ENCODE measurements around the gene ALDH6A1.
A peak's percentile ranks its signal among the peaks of the same experiment; 100 is the strongest.
"Not testable (repeated sequence)": the region's sequence is repeated elsewhere in the genome, so short reads cannot be mapped to it uniquely, and the experiment has no call there.

ALDH6A1 gene

DNA sequence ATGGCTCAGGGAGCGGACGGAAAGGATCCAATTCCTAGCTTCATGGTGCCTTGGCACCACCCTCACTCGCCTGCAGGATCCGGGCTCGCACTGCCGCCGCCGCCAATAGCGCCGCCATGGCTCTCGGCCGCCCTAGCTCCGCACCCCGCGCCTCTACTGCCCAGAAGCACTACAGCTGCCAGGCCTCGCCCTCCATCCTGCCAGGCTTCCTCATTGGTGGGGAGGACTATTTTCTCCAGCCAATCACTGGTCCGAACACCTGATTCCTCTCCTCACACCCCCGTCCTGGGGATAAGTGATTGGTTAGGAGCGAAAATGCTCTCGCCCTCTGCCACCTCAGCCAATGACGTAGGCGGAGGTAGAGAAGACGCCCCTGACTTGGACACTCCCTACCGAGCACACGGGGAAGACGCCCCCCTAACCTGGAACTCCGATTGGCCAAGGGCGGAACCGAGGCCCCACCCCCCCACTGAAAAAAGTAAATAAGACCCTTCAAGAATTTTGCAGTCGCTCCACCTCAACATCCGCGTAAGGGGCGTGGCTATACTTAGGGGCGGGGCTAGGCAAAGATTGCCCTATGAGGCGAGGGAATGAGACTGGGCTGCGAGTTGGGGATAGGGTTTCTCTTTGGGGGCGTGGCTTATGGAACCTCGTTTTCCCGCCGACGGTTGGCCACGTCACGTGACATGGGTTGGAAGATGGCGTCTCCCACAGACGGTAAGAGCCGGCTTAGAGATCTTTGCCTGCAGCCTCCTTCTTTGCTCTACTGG, at the start of gene ALDH6A1, which contains the start of gene LIN52:
Gene ALDH6A1, minus strand, starts transcription at position 177 of the 770 bp plus-strand sequence. Its CDS starts 59 bp downstream, at position 118.
Gene LIN52, plus strand, starts transcription at position 680 of the 770 bp plus-strand sequence. Its CDS starts 19 bp downstream, at position 699.
- DNase-seq: peak; percentile 100

DNA sequence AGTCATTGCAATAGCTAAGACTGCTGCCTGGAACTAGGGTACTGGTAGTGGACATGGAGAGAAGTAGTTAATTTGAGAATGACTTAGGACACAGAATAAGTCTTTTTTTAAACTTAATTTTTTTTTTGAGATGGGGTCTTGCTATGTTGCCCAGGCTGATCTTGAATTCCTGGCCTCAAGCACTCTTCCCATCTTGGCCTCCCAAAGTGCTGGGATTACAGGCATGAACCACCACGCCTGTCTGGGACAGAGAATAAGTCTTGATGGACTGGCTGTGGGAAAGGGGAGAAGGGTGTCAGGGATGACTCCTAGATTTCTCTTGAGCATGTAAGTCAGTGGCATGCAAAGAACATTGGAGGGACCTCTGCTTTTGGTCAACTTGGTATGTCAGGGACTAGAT, 43.4 kb upstream of the ALDH6A1 start:
- DNase-seq: no peak

DNA sequence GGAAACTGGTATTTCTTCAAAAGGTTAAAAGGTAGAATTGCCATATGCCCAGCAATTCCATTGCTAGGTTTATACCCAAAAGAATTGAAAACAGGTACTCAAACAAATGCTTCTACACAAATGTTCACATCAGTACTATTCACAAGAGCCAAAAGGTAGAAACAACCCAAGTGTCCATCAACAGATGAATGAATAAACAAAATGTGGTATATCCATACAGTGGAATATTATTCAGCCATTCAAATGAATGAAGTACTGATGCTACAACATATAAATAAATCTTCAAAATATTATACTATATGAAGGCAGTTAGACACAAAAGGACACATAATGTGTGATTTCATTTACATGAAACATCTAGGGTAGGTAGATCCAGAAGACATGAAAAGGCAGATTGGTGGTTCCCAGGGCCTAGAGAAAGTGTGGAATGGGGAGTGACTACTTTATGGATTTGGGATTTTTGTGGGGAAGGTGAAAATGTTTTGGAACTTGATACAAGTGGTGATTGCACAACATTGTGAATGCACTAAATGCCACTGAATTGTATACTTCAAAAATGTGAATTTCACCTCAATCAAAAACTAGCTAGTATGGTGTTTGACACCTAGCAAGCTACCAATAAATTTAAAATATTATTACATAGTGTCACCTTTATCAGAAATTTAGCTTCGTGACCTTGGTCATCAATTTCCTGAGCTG, 42.2 kb upstream of the ALDH6A1 start:
- no peak for DNase-seq

DNA sequence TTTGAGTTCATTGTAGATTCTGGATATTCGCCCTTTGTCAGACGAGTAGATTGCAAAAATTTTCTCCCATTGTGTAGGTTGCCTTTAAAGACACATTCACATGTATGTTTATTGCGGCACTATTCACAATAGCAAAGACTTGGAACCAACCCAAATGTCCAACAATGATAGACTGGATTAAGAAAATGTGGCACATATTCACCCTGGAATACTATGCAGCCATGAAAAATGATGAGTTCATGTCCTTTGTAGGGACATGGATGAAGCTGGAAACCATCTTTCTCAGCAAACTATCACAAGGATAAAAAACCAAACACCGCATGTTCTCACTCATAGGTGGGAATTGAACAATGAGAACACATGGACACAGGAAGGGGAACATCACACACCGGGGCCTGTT, 41.2 kb upstream of the ALDH6A1 start:
- DNase-seq: not testable (repeated sequence)

DNA sequence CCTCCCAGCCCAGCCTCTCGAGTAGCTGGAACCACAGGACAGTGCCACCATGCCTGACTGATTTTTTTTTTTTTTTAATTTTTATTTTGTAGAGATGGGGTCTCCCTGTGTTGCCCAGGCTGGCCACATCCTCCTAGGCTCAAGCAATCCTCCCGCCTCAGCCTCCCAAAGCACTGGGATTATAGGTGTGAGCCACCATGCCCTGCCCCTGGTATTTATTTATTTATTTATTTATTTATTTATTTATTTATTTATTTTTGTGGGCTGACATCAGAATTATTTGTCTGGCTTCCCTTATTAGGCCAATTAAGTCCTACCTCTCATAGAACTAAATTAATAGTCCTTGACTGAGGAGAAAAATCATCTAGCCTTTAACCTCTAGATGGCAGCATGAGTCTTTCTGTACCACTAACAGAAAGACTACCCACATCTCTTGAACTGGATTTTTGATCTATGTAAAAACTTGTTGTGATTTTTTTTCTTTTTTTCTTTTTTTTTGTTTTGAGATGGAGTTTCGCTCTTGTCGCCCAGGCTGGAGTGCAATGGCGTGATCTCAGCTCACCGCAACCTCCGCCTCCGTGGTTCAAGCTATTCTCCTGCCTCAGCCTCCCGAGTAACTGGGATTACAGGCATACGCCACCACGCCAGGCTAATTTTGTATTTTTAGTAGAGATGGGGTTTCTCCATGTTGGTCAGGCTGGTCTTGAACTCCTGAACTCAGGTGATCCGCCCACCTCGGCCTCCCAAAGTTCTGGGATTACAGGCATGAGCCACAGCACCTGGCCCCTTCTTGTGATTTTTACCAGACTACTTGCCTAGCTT, 27.4 kb upstream of the ALDH6A1 start:
- not testable (repeated sequence) for DNase-seq

DNA sequence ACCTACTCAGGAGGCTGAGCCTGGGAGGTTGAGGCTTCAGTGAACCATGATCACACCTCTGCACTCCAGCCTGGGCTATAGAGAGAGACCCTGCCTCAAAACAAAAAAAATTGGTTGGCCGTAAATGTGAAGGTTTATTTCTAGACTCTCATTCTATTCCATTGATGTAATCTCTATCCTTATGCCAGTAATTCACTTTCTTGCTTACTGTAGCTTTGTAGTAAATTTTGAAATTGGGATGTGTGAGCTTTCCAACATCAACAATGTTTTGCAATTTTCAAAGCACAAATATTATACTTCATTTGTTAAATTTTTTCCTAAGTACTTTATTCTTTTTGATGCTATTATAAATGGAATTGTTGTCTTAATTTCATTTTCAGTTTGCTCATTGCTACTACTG, 25.1 kb upstream of the ALDH6A1 start:
- no peak for DNase-seq

DNA sequence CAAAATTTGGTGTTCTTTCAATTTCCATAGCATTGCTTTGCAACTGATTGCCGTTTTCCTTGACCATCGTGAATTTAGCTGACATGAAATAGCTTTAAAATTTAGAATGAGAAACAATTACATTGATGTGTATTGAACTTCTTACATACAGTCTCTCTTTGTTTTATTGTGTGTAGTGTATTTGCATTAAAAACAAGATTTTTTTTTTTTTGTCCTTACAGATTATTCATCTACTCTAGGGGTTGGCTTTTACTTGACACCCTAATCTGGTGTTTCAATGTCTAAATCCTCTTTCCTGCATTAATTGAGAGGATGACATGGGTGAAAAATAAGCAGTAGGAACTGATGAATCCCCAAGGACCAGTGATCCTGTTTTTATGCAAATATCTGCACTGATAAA, 21.1 kb upstream of the ALDH6A1 start:
- no peak for DNase-seq

DNA sequence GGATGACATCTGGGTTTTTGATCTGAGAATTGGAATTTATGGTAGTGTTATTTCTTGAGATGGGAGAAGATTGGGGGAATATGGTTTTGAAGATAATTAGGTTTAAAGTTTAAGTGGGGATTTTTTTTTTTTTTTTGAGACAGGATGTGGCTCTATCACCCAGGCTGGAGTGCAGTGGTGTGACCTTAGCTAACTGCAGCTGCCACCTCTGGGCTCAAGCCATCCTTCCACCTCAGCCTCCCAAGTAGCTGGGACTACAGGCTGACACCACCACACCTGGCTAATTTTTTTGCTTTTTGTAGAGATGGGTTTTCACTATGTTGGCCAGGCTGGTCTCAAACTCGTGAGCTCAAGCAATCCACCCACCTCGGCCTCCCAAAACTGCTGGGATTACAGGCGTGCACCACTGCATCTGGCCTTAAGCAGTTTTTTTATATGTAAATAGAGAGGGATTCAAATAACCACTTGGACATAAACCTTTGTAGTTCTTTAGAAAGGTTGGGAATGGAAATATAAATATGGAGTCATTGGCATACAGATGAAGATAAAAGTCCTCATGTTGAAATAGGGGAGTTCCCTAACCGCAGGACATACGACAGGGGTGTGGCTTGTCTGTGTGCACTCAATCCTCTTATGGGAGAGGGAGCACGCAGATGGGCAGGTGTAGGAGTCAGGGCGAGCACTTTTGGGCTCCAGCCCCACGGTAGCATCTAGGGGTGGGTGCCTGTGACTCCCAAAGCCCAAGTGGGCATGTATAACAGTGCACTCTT, 5.2 kb upstream of the ALDH6A1 start:
- DNase-seq: no peak

DNA sequence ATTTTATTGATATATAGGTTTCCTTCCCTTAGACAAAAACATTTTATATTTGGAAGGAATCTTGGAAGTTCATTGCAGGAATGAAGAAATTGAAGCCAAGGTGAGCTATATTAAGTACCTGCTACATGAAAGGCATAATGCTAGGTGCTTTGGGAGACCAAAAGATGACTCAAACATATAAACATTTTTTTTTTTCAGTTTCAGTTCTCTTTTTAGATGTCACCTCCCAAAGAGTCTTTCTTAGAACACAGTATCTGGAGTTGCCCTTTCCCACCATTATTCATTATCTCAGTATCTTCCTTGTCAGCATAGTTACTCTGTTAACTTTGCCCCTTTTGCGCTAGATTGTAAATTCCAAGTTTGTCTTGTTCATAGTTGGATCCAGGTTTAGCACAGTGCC, 1.6 kb upstream of the ALDH6A1 start:
- no peak for DNase-seq

DNA sequence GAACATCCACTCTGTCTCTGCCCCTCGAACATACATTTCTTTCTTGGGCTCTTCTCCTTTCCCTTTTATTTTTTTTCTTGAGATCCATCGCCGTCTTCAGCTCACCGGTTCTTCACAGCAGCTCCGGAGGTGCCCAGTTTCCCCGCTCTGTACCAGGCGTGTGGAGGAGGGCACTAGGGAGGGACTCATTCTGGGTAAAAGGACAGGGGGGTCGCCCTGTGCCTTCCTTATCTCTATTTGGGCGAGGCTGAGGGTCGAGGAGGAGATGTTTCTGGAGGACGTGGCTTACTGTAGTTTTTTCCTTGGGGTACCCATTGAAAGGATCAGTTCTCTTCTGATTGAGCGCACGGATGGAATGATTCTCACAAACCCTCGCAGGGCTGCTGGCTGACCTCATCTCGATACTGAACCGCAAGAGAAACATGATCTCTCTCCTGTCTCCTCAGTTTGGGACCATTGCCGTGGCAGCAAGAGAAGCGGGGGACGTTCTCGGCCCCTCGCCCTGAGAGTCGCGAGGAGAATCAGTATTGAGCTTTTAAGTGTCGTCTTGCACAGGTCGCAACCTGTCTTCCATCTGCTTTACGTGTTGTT, 889 bp upstream of the ALDH6A1 start:
- no peak for DNase-seq

DNA sequence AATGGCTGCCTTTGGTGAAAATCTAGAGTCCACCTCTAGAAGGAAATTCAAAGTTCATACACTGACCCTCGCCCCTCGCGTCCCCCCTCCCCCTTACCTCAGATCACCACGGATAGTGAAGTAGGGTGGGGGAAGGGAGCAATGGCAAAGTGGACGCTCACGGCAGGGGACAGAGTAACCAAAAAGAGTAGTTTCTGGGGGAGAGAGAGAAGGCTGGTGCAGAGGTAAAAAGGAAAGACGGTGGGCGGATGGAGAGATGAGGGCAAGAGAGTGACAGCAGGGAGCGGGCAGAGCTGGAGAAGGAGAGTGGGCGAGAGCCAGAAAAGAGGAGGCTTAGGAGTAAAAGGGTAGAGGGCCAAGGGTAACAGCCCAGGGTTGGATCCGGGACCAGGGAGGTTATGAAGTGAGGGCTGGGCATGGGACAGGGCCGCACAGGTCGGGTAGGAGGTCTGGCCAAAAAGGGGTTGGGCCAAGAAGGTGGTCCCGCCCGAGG, 423 bp downstream of the ALDH6A1 start:
- no peak for DNase-seq

DNA sequence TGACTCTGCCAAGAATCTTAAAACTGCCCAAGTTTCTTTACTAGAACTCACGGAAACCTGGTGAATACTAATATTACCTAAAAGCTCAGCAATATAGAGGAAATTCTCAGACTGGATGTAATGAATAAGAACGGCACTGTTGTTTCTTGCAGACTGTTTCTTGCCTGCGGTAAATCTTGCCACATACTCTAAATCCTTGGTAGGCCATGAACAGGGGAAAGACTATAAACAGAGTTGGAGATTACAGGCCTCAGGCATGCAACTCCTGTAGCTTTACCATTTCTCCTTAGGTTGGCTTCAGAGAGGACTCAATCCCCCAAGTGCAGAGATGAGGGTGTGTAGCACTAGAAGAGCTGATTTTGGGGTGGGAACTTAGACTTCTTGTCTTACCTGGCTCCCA, 1.1 kb downstream of the ALDH6A1 start:
- no peak for DNase-seq

DNA sequence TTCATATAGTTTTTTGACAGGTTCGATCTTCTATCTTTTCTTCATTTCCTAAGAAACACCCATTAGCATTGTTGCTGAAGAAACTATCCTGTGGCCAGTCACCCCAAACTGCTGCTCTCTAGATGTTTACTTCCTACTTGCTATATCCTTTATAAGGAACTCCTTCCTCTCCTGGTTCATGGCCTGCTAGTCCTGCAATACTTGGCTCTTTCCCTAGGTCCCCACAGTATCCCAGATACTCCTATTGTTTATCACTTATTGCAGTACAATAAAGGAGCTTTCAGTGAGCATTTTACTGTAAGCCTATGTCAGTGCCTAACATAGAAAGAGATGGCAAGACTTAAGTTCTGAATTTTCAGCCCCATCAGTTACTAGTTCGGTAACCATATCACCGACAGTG, 2.8 kb downstream of the ALDH6A1 start:
- DNase-seq: no peak

DNA sequence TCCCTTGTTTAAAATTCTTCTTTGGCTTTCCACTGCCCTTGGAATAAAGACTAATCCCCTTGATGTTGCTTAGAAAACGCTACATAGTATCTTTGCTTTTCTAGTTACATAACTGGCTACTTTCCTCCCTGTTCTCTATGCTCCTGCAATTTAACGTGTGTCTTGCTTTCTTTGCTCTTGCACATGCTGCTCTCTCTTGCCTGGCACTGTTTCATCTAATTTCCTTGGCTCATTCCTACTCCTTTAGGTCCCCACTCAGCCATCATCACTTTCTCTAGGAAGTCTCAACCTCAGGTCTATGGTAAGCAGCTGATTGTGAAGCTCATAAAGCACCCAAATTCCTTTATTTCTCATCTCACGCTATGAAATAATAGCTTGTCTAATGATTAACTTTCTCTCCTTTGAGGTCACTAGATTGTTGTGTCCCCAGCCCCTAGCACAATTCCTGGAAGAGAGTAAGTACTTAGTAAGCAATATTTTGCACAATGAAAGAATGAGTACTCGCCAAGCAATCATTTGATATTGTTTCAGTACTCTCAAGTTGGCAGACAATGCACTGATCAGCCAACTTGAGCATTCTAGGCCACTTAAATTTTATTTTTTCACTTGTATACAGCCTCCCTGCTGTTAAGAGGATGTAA, 3.3 kb downstream of the ALDH6A1 start:
- no peak for DNase-seq

DNA sequence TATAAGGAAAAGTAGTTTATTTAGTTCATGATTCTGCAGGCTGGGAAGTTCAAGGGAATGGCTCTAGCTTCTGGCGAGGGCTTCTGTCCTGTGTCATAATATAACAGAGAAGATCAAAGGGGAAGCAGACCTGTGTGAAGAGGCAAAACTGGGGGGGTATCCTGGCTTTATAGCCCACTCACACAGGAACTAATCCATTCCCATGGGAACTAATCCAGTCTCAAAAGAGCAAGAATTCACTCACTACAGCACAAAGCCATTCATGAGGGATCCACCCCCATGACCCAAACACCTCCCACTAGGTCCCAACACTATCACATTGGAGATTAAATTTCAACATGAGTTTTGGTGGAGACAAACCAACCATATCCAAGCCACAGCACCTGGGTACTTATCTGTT, 6.9 kb downstream of the ALDH6A1 start:
- no peak for DNase-seq

DNA sequence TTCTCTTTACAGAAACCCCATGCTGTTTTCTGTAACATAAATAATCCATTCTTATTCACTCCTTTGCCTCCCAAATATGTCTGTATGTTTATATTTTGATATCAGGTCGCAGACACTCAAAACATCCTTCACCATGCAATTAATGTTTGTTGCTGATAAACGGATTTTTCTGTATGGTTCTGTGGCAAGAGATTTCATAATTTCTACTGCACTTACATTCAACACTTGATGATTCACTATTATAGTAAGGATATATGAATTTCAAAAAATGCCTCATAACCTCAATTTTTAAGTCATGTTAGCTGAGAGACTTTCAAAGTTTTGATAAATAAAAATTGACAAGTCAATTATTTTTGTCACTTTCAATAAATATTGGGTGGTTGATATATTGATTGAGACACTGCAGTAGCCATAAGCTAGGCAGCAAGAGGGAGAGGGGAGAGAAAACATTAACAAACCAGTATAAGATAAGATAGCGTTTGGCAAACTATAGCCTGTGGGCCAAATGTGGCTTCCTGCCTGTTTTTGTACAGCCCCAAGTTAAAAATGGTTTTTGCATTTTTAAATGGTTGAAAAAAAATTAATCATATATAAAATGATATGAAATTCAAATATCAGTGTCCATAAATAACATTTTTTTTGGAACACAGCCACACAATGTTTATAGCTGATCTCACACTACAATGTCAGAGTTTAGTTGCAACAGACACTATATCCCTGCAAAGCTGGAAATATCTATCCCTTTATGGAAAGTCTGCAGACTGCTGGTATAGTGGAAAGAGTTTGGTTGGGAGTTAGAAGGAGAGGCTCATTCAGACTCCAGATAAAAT, 18.3 kb downstream of the ALDH6A1 start:
- DNase-seq: no peak

DNA sequence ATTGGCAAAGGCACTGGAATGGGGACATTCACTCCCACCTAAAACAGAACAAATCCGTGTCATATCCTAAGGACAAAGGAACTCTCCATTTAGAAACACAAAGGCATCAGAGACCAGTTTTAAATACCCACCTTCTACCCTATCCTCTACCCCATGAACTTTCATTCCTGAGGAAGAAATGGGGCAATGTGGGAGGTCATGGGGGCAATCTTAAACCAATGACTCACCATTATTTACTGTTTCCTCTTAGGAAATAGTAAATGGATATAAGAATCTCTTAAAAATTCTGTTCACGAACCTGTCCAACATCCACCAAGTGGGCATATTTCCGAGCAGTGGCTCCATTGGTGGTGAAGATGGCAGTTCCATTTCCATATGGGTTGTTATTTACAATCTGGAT, 19.4 kb downstream of the ALDH6A1 start:
- no peak for DNase-seq

DNA sequence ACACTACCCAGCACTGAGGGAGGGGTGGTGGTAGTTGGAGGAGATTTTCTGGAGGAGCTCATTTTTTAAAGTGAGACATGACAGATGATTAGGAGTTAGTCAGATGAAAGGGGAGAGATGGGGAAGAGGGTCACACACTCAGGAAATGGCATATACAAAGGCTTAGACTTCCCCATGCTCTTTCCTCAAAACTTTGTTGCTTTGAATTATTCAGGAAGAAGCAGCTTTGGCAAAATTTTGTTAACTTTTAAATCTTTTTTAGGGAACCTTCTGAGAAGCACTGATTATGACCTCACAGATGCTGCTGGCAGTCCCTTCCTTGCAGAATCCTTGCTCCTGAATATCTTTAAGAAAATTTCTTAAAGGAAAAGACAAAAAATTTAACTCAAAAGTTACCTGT, 19.8 kb downstream of the ALDH6A1 start:
- DNase-seq: no peak

DNA sequence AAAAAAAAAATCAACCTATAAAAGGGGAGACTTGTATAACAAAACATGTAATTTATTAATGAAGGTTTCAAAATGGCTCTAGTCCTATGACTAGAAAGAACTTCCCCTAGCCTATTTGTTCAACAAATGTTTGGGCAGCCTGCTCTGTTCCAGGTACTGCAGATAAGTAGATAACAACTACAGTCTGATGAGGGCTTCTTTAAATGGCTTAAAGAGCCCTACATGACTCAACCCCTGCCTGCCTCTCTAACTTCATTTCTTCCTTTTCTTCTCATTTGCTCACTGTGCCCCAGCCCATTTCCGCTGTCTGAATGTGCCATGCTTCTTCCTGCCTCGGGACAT, 21.5 kb downstream of the ALDH6A1 start:
- DNase-seq: no peak

DNA sequence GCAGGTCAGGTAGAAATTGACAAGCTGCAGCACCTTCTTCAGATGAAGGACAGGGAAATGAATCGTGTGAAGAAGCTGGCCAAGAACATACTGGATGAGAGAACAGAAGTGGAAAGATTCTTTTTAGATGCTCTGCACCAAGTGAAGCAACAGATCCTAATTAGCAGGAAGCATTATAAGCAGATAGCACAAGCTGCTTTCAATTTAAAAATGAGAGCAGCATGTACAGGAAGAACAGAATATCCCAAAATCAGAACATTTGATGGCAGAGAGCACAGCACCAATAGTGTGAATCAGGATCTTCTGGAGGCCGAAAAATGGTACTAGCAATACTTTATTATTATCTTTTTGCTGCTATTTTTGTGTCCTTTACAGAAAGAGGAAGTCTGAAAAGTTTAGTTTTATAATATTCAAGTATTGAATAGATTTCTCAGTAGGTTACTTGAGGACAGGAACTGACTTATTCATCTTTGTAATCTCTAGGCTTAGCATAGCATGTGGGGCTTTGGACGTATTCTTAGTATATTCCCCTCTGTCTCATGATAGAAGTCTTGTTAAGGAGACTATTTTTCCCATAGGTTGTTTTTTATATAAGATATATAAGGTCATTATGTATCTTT, 34.3 kb downstream of the ALDH6A1 start:
- DNase-seq: no peak
